Measurements from ENCODE around the gene PROP1.

DNA sequence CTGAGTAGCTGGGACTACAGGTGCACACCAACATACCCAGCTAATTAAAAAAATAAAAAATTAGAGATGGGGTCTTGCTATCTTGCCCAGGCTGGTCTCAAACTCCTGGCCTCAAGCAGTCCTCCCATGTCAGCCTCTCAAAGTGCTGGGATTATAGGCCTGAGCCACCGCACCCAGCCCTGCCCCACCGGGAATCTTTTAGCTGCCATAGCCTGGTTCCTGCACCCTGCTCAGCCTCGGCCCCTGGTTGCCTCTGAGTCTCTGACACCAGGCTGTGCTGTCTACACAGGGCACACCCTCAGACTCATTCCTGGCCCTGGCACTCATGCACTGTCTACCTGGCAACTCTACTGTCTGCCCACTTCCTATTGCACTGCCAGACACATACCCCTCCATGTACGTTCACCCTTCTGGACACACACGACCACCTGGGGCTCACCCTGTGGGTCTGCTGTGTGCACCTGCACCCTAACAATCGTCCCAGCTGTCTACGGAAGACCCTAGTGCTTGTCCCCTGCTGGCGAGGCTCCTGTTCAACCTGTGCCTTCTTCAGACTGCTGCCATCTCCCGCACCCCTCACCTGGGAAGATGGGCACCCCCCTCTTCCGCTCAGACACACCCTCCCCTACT lies 1.4 kb downstream of the PROP1 start:
- no peak for TF ChIP-seq POLR2A (IDR thresholded peaks at IDR 0.05; ENCODE audit: low read depth, low read length)
- TF ChIP-seq, protein P1, sequence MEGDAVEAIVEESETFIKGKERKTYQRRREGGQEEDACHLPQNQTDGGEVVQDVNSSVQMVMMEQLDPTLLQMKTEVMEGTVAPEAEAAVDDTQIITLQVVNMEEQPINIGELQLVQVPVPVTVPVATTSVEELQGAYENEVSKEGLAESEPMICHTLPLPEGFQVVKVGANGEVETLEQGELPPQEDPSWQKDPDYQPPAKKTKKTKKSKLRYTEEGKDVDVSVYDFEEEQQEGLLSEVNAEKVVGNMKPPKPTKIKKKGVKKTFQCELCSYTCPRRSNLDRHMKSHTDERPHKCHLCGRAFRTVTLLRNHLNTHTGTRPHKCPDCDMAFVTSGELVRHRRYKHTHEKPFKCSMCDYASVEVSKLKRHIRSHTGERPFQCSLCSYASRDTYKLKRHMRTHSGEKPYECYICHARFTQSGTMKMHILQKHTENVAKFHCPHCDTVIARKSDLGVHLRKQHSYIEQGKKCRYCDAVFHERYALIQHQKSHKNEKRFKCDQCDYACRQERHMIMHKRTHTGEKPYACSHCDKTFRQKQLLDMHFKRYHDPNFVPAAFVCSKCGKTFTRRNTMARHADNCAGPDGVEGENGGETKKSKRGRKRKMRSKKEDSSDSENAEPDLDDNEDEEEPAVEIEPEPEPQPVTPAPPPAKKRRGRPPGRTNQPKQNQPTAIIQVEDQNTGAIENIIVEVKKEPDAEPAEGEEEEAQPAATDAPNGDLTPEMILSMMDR (IDR thresholded peaks at IDR 0.05; ENCODE audit: extremely low read depth in 1 of 2, insufficient read depth in 1 of 2, low read depth in 1 of 2, low read length in 2 of 2): no peak
- TF ChIP-seq EZH2 (IDR thresholded peaks at IDR 0.05; ENCODE audit: borderline replicate concordance, low read depth, low read length, severe bottlenecking): no peak
- no peak for TF ChIP-seq FOS (IDR thresholded peaks at IDR 0.05; ENCODE audit: borderline replicate concordance, insufficient read depth, low read length)
- TF ChIP-seq POLR2AphosphoS5 (IDR thresholded peaks at IDR 0.05; ENCODE audit: insufficient read depth, low read depth, low read length): no peak
- no peak for TF ChIP-seq JUN (IDR thresholded peaks at IDR 0.05; ENCODE audit: borderline replicate concordance, insufficient read depth, insufficient read length, low read depth)
- TF ChIP-seq, protein P2, sequence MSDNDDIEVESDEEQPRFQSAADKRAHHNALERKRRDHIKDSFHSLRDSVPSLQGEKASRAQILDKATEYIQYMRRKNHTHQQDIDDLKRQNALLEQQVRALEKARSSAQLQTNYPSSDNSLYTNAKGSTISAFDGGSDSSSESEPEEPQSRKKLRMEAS (IDR thresholded peaks at IDR 0.05; ENCODE audit: insufficient read depth, insufficient read length): no peak
- no peak for TF ChIP-seq MYC (IDR thresholded peaks at IDR 0.05; ENCODE audit: low read depth, low read length)
- TF ChIP-seq GATA2 (IDR thresholded peaks at IDR 0.05; ENCODE audit: insufficient read depth, insufficient read length, low read depth, low read length): no peak

Measured in endothelial cell of umbilical vein (primary cell).